OCI-LY3 (cell line): ENCODE results near the gene GFRA4.

ENCODE experiments used
- H2AFZ ChIP-seq: fragments of 200-600, 300-600 bp; shearing (Covaris generic); 2 replicates; pipeline ENCODE4 v1.6.0; 2014; ENCODE audit warnings: antibody characterized with exemption, low read depth, low read length
- H3K27ac ChIP-seq: fragments of 200-600, 300-600 bp; sonication (generic); 2 replicates; pipeline ENCODE4 v1.5.1; 2014; ENCODE audit warnings: mild to moderate bottlenecking, low read length, moderate library complexity, mixed read lengths
- H3K27me3 ChIP-seq: fragments of 200-600, 300-600 bp; sonication (generic); 2 replicates; pipeline ENCODE4 v1.6.1; 2014; ENCODE audit warnings: low read depth, low read length, mixed read lengths
- H3K36me3 ChIP-seq: fragments of 200-600, 300-600 bp; sonication (generic); replicated peaks from 2 replicates; pipeline ENCODE3; 2014; ENCODE audit warnings: low read depth, low read length, mixed read lengths
- H3K4me1 ChIP-seq: fragments of 300-600, 200-600 bp; sonication (generic); 2 replicates; pipeline ENCODE4 v1.6.1; 2014; ENCODE audit warnings: low read length, mixed read lengths
- H3K4me2 ChIP-seq: fragments of 200-600, 300-600 bp; sonication (generic); 2 replicates; pipeline ENCODE4 v1.6.1; 2014; ENCODE audit warnings: low read length, mixed read lengths
- H3K4me3 ChIP-seq: fragments of 300-600, 200-600 bp; sonication (generic); 2 replicates; pipeline ENCODE4 v1.5.1; 2014; ENCODE audit warnings: antibody characterized with exemption, mild to moderate bottlenecking, low read length, moderate library complexity
- H3K79me2 ChIP-seq: fragments of 300-600, 200-600 bp; shearing (Covaris generic); 2 replicates; pipeline ENCODE4 v1.6.1; 2014; ENCODE audit warnings: mild to moderate bottlenecking, low read length, mixed read lengths
- H3K9ac ChIP-seq: fragments of 300-600, 200-600 bp; shearing (Covaris generic); 2 replicates; pipeline ENCODE4 v1.6.0; 2014; ENCODE audit warnings: mild to moderate bottlenecking, low read length, moderate library complexity
- H3K9me3 ChIP-seq: fragments of 200-600, 300-600 bp; shearing (Covaris generic); 2 replicates; pipeline ENCODE4 v1.6.1; 2014; ENCODE audit warnings: low read length, mixed read lengths; ENCODE audit not compliant: insufficient read depth
- H4K20me1 ChIP-seq: fragments of 200-600, 300-600 bp; sonication (generic); 2 replicates; pipeline ENCODE4 v1.6.1; 2016; ENCODE audit warnings: low read length, mixed read lengths; ENCODE audit not compliant: insufficient read depth
- CTCF ChIP-seq: fragments of 200-600, 300-600 bp; sonication (generic); IDR thresholded peaks from 2 replicates; pipeline ENCODE4 v1.5.1; 2014; ENCODE audit warnings: antibody characterized with exemption, low read length, low read depth
- EZH2phosphoT487 ChIP-seq: fragments of 200-600 bp; shearing (Covaris generic); IDR thresholded peaks from 2 replicates; pipeline ENCODE4 v1.6.1; 2018; ENCODE audit warnings: antibody characterized with exemption, mixed run types, low read depth

GFRA4 gene

DNA sequence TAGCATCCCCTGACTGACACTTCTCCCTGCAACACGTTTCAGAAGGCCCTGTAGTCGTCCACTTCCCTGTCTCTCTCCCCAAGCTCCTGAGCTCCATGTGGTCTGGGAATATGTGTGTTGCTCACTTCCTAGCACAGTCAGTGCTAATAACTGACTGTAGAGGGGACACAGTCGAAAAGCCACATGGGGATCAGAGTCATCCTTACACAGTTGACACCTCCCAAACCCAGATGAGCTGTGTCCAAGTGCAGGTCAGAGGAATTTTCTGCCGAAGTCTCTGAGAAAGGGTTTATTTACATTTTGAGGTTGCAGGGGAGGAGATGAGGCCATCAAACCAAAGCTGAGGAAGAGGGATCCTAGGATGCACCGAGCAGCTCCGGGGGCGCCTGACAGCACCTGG is 22.1 kb upstream of the GFRA4 start:
- Histone ChIP-seq H3K9me3 (no peaks in the 10 kb centered on the region), H3K36me3 (no peaks in the 10 kb centered on the region), H3K4me3 (no peak overlapping the region), H3K27ac (no peak overlapping the region), H3K27me3 (0 out of 2 replicates have a peak, but pooled peaks cover 3% of the 10 kb centered on the region), H2AFZ (no peak overlapping the region), H4K20me1 (no peaks in the 10 kb centered on the region), H3K79me2 (no peaks in the 10 kb centered on the region), H3K4me1 (peaks cover 3% of the 10 kb centered on the region; the same call in 1 of the 2 replicates), H3K9ac (no peak overlapping the region), H3K4me2 (no peak overlapping the region)
- no peak for TF ChIP-seq EZH2phosphoT487
- TF ChIP-seq CTCF, result no peak

DNA sequence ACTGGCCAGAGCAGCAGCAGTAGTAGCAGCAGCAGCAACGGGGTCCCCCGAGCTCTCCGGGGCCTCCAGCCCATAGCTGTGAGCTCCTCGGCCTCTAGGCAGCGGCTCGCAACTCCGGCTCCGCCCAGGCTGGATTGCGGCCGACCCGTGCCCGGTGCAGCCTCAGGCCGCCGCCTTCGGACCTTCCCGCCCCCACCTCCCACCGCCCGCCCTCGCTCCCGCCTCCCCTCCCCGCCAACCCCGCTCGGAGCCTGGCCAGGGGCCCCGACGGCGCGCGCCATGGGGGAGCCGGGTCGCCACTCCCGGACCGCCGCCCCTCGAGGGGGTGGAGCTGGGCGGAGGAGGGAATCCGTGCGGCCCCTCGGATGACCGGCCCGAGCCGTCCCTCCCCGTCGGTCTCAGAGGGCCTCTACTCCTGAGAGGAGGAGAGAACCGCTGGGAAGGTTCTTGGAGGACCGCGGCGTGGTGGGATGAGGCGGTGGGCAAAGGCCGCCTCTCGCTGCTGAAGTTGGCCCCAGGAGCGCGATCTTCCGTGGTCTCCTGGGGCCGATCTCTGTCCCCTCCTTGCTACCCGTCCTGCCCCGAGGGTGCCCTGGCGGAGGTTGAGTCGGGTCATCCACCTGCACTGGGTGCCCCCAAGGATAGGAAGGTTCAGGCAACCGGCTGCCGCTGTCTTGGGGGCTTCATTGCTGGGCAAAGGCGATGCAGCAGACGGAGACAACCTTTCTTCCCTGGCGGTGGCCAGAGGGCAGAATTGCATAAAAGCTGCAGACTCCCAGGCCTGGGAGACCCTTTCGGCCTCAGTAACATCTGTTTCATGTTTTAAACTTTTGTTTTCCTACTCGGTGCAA is 19.0 kb upstream of the GFRA4 start, which contains the start of gene ADAM33:
ADAM33 (minus strand) TSS at position 80 of the 851 bp plus-strand sequence; CDS start at position 74, 6 bp downstream.
- H3K9ac ChIP-seq, result no peak within 1 kb of the TSS
- H3K27ac ChIP-seq, result no peak within 1 kb of the TSS
- H3K36me3 ChIP-seq, result no peaks in the 10 kb centered on the region
- H3K4me1 ChIP-seq, result no peaks in the 10 kb centered on the region
- H3K9me3 ChIP-seq, result no peaks in the 10 kb centered on the region
- no peak within 1 kb of the TSS for H2AFZ ChIP-seq
- no peaks in the 10 kb centered on the region for H4K20me1 ChIP-seq
- H3K27me3 ChIP-seq, result 0 out of 2 replicates have a peak, but pooled peaks cover 8% of the 10 kb centered on the region
- H3K4me2 ChIP-seq, result no peak within 1 kb of the TSS
- H3K4me3 ChIP-seq, result no peak within 1 kb of the TSS
- TF ChIP-seq EZH2phosphoT487, result no peak
- no peak for TF ChIP-seq CTCF
- no peaks in the 10 kb centered on the region for H3K79me2 ChIP-seq

DNA sequence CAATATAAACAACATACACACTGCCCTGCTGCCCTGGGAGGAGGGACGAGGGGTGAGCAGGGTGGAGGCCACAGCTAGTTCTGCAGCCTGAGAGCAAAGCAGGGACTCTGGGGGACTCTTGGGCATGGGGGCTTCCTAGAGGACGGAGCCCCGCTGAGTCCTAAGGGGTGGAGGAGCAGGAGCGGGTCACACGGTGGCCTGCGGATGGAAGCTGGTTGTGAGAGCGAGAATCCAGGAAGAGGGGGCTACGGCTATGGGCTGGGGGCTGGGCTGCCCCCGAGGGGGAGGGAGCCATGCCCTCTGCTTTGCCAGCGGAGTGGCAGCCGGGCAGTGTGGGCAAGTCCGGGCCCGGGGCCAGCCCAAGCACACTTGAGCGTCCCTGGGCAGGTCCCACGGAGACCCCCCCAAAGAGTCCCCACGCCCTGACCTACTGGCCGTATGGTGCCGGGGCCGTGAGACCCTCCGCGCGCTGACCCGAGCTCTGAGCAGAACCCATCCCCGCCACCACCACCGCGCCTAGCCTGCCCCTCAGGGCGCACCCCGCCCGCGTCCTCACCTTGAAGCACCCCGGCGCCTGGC is 18.2 kb upstream of the GFRA4 start:
- H3K36me3 ChIP-seq, result no peaks in the 10 kb centered on the region
- H2AFZ ChIP-seq, result no peak overlapping the region
- H4K20me1 ChIP-seq, result no peaks in the 10 kb centered on the region
- H3K27me3 ChIP-seq, result 0 out of 2 replicates have a peak, but pooled peaks cover 8% of the 10 kb centered on the region
- no peaks in the 10 kb centered on the region for H3K79me2 ChIP-seq
- no peak overlapping the region for H3K9ac ChIP-seq
- H3K27ac ChIP-seq, result no peak overlapping the region
- peaks cover 4% of the 10 kb centered on the region for H3K4me1 ChIP-seq
- no peak overlapping the region for H3K4me3 ChIP-seq
- TF ChIP-seq CTCF (no peak), EZH2phosphoT487 (no peak)
- H3K4me2 ChIP-seq, result no peak overlapping the region
- H3K9me3 ChIP-seq, result no peaks in the 10 kb centered on the region

- Histone ChIP-seq H3K36me3 (no peaks in the 10 kb centered on the region), H3K4me1 (peaks cover 4% of the 10 kb centered on the region), H4K20me1 (no peaks in the 10 kb centered on the region), H3K4me3 (no peak overlapping the region), H3K79me2 (no peaks in the 10 kb centered on the region), H2AFZ (no peak overlapping the region), H3K4me2 (no peak overlapping the region), H3K27me3 (peaks cover 12% of the 10 kb centered on the region), H3K9ac (no peak overlapping the region), H3K9me3 (no peaks in the 10 kb centered on the region), H3K27ac (no peak overlapping the region)
- no peak for TF ChIP-seq EZH2phosphoT487
- no peak for TF ChIP-seq CTCF
Measured at GRCh38 chr20:3680701-3681351, 17.6 kb upstream of the GFRA4 start.
